ENCODE measurements around the gene CD300LG.

CD300LG gene

GRCh38 chr17:43881758-43882505 is 35.0 kb downstream of the CD300LG start:
- no peak for TF ChIP-seq CTCF (IDR thresholded peaks at IDR 0.05; ENCODE audit: insufficient read depth, low read length, missing control alignments)
- no peak for DNase-seq (ENCODE audit: low read depth, low spot score)
- CTCF ChIA-PET = interaction anchor here (0.8 to 7.7 kb wide), 5 partner anchors 8 to 115 kb away, joined by 3 to 121 read pairs (median 97); partner anchors contain the start of gene MPP2
- POLR2A ChIA-PET = no interaction called here
- no peak overlapping the region for H3K4me3 ChIP-seq (ENCODE audit: low read depth, low read length)

GRCh38 chr17:43882761-43883415 is 35.9 kb downstream of the CD300LG start:
- ChIA-PET POLR2A (no interaction called here), CTCF (interaction anchor here (0.8 to 7.7 kb wide), 4 partner anchors 7 to 113 kb away, joined by 3 to 121 read pairs (median 3); no protein-coding TSS in a partner anchor)
- DNase-seq (ENCODE audit: low read depth, low spot score) = no peak
- no peak for TF ChIP-seq CTCF (IDR thresholded peaks at IDR 0.05; ENCODE audit: insufficient read depth, low read length, missing control alignments)
- no peak overlapping the region for H3K4me3 ChIP-seq (ENCODE audit: low read depth, low read length)

GRCh38 chr17:43888548-43888947 is 41.6 kb downstream of the CD300LG start:
- H3K4me3 ChIP-seq (ENCODE audit: low read depth, low read length) = no peak overlapping the region
- CTCF ChIA-PET = interaction anchor here (1.0 to 8.3 kb wide), 4 partner anchors 8 to 154 kb away, joined by 3 to 121 read pairs (median 5); no protein-coding TSS in a partner anchor
- DNase-seq (ENCODE audit: low read depth, low spot score) = no peak
- POLR2A ChIA-PET = no interaction called here
- no peak for TF ChIP-seq CTCF (IDR thresholded peaks at IDR 0.05; ENCODE audit: insufficient read depth, low read length, missing control alignments)

- H3K4me3 ChIP-seq (ENCODE audit: low read depth, low read length) = no peak overlapping the region
- ChIA-PET POLR2A (interaction anchor here (0.6 kb wide), 1 partner anchor 1041 kb away, joined by 3 read pairs; no protein-coding TSS in a partner anchor), CTCF (interaction anchor here (0.8 to 8.3 kb wide), 3 partner anchors 10 to 44 kb away, joined by 3 to 121 read pairs (median 9); partner anchors contain the start of genes CD300LG and MPP2)
- no peak for DNase-seq (ENCODE audit: low read depth, low spot score)
- no peak for TF ChIP-seq CTCF (IDR thresholded peaks at IDR 0.05; ENCODE audit: insufficient read depth, low read length, missing control alignments)
Observed at GRCh38 chr17:43890240-43890639, 43.3 kb downstream of the CD300LG start.

- TF ChIP-seq CTCF (IDR thresholded peaks at IDR 0.05; ENCODE audit: insufficient read depth, low read length, missing control alignments) = no peak
- POLR2A ChIA-PET = no interaction called here
- CTCF ChIA-PET = interaction anchor here (1.0 to 8.3 kb wide), 5 partner anchors 12 to 46 kb away, joined by 5 to 121 read pairs (median 6); partner anchors contain the start of genes CD300LG and MPP2
- H3K4me3 ChIP-seq (ENCODE audit: low read depth, low read length) = no peak overlapping the region
- DNase-seq (ENCODE audit: low read depth, low spot score) = no peak
Observed at GRCh38 chr17:43891851-43892646, 45.1 kb downstream of the CD300LG start.
